Breast epithelium (tissue), 3 donors: ENCODE data around the gene SLC25A45.

Source experiments
- POLR2A ChIP-seq: fragments of 450-650 bp; IDR thresholded peaks from one replicate; pipeline ENCODE4 v1.6.1; 2016; ENCODE audit warnings: antibody characterized with exemption, mild to moderate bottlenecking, moderate library complexity
- POLR2AphosphoS5 ChIP-seq, 3 donors: sonication (generic); formaldehyde crosslinking; IDR thresholded peaks; one replicate each; pipeline ENCODE4 v1.6.1; 2017; ENCODE audit warnings: antibody characterized with exemption in 3 of 3
- TF ChIP-seq, protein P1 (sequence below), 3 donors: fragments of 450-650 bp; IDR thresholded peaks; one replicate each; pipeline ENCODE4 v1.5.1; 2016 to 2017; ENCODE audit warnings: antibody characterized with exemption in 3 of 3, mild to moderate bottlenecking in 3 of 3, moderate library complexity in 3 of 3

DNA sequence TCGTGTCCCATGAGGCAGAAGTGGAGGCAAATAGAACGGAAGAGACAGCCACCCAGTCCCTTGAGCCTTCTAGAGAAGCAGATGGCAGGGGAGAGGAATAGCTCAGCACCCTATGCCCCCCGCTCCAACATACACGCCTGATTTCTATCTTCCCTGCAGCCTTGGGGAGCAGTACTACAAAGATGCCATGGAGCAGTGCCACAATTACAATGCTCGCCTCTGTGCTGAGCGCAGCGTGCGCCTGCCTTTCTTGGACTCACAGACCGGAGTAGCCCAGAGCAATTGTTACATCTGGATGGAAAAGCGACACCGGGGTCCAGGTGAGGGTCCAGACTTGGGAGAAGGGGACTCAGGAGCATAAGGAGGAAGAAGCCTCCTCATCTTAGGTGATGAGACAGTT, 42.2 kb downstream of the SLC25A45 start:
- TF ChIP-seq, protein P1, sequence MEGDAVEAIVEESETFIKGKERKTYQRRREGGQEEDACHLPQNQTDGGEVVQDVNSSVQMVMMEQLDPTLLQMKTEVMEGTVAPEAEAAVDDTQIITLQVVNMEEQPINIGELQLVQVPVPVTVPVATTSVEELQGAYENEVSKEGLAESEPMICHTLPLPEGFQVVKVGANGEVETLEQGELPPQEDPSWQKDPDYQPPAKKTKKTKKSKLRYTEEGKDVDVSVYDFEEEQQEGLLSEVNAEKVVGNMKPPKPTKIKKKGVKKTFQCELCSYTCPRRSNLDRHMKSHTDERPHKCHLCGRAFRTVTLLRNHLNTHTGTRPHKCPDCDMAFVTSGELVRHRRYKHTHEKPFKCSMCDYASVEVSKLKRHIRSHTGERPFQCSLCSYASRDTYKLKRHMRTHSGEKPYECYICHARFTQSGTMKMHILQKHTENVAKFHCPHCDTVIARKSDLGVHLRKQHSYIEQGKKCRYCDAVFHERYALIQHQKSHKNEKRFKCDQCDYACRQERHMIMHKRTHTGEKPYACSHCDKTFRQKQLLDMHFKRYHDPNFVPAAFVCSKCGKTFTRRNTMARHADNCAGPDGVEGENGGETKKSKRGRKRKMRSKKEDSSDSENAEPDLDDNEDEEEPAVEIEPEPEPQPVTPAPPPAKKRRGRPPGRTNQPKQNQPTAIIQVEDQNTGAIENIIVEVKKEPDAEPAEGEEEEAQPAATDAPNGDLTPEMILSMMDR (IDR thresholded peaks at IDR 0.05): no peak
- TF ChIP-seq POLR2A (no peak), POLR2AphosphoS5 (IDR thresholded peaks at IDR 0.05) (no peak)
